WI38 (cell line): Measurements from ENCODE around the gene TRPV4.

Experiments used
- H3K4me3 ChIP-seq: 2 replicates; pipeline ENCODE4 v1.5.1; 2011; ENCODE audit warnings: low read depth, mild to moderate bottlenecking, control low read depth, low read length
- CTCF ChIP-seq: IDR thresholded peaks from 2 replicates; pipeline ENCODE4 v1.5.1; 2012; ENCODE audit warnings: low read depth, mild to moderate bottlenecking, control low read depth, low read length

TRPV4 gene

GRCh38 chr12:109800536-109800935 is 32.7 kb downstream of the TRPV4 start:
- no peak for TF ChIP-seq CTCF
- H3K4me3 ChIP-seq: no peak overlapping the region

GRCh38 chr12:109798691-109799090 is 34.5 kb downstream of the TRPV4 start:
- no peak overlapping the region for H3K4me3 ChIP-seq
- TF ChIP-seq CTCF: no peak

- no peak for TF ChIP-seq CTCF
- H3K4me3 ChIP-seq: no peak overlapping the region
Observed at GRCh38 chr12:109797905-109798669, 35.1 kb downstream of the TRPV4 start.

- no peak overlapping the region for H3K4me3 ChIP-seq
- no peak for TF ChIP-seq CTCF
Observed at GRCh38 chr12:109796057-109796456, 37.1 kb downstream of the TRPV4 start.

GRCh38 chr12:109795023-109795422 is 38.2 kb downstream of the TRPV4 start:
- no peak overlapping the region for H3K4me3 ChIP-seq
- TF ChIP-seq CTCF: no peak

- no peak for TF ChIP-seq CTCF
- no peak overlapping the region for H3K4me3 ChIP-seq
Observed at GRCh38 chr12:109793826-109794501, 39.2 kb downstream of the TRPV4 start.

- TF ChIP-seq CTCF: no peak
- H3K4me3 ChIP-seq: no peak overlapping the region
Observed at GRCh38 chr12:109793411-109793810, 39.8 kb downstream of the TRPV4 start.
